ENCODE measurements around the gene KLHDC8B.

- no peak for TF ChIP-seq POLR2AphosphoS5 (IDR thresholded peaks at IDR 0.05; ENCODE audit: low read depth, low read length)
- TF ChIP-seq CTCF (IDR thresholded peaks at IDR 0.05): no peak
- TF ChIP-seq SIN3A (IDR thresholded peaks at IDR 0.05; ENCODE audit: borderline replicate concordance, insufficient read depth, low read depth, low read length): no peak
- no peak for TF ChIP-seq REST (IDR thresholded peaks at IDR 0.05; ENCODE audit: insufficient read depth in 1 of 2, low read depth in 2 of 2, low read length in 1 of 2)
These were observed 540 bp downstream of the KLHDC8B start for GRCh38 chr3:49171775-49172500.

Data from Panc1 (cell line).